CMK (cell line): ENCODE measurements around the gene PDCD7.
"Not testable (repeated sequence)": the region's sequence is repeated elsewhere in the genome, so short reads cannot be mapped to it uniquely, and the experiment has no call there.

Experiments
- DNase-seq: peaks from one replicate; pipeline ENCODE4 v3.0.0-alpha.2; 2010; ENCODE audit warnings: low read depth

The PDCD7 gene

DNA sequence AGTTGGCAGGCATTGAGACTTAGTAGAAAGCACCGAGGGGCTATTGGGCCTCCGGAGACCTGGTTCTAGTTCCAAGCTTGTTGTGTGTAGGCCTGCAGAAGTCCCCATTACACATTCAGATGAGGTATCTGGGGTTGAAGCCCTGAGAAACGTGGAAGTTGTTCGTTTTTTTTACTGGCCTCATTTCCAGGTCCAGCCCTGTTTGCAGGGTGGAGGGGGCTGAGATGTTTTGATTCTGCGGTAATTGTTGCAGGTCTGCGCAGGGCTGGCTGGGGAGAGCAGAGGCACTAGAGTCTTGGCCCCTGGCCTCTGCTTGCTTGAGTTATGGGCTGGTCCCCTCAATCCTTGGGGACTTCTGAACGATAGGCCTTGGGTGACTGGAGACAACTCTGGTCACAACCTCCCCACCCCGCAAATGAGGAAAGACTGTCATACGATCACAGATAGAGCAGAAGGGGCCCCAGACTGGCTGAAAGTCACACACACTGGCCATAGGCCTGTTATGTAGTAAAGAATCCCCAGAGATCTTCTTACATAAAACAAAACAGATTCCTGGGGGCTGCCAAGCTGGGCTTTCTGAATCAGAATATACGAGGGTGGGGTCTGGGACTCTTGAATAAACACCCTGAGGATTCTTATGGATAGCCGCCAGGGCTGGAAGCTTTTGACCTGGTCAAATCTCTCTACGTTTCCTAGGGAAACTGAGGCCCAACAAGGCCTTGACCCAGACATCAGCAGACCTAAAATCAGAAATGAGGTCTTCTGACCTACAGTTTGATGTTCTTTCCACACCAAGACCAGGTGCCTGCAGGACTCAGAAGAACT lies 41.5 kb downstream of the PDCD7 start:
- DNase-seq = no peak

GRCh38 chr15:65089206-65089824 lies 44.3 kb downstream of the PDCD7 start:
- DNase-seq = no peak

DNA sequence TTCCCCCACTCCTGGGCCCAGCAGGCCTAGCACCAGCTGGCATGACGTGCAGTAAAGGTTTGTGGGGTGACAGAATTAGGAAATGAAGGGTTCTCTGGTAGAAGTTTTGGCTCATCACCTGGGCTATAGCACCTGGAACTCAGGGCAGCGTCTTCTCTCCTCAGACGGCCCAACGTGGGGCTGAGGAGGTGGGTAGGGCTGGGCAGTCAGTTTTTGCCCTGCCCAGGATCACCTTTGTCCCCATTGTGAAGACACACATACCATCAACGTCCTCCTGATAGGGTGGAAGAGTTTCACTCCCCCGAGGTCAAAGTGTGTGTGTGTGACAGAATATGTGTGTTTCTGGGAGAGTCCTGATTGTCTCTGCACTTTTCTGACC lies 45.0 kb downstream of the PDCD7 start:
- no peak for DNase-seq

DNA sequence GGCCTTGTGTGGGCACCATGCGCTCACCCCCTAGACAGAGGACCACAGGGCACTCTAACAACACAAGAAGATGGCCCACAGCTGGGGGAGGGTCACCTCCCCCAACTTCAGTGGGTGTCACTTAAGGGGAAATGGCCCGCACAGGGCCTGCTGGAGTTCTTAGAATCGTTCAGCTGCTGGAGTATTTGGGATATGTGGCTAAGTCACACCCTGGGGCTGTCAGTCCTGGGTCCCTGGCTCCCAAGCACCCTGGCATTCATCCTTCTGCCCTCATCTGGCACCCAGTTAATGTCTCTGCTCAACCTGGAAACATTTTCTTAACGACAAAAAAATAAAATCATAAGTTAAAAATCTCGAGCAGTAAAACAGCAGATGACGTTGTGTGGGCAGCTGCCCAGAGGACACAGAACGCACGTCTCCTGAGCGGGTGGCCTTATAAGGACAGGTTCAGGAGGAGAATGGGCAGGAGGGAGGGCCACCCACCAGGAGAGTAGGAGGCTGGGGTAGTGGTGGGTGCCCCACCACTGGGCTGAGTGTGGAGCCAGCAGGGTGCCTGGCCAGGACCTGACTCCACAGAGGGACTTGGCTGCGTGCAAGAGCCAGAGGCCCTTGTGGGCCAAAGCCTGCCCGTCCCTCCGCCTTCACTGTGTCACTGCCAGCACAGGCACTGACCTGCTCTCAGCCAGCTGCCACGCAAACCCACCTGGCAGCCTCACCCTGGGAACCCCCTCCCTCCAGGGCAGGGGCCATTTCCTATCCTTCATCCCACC lies 45.5 kb downstream of the PDCD7 start:
- no peak for DNase-seq

DNA sequence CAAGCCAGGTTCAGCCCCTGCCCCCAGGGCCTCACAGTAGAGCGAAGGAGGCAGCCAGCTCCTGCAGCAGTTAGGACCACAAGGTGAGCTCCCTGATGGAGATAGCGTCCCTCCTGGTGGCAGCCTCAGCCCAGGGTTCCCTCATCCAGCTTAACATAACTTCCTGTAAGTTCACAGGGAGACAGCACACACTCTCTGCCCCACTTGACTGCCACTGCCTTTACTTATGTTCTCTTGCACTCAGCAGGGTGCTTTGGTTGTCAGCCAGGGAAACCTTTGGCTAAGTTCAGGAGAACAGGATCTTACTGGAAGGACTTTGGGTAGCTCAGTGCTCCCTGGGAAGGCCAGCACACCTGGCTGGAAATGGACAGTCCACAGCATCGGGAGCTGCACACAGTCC lies 46.2 kb downstream of the PDCD7 start:
- DNase-seq = no peak

DNA sequence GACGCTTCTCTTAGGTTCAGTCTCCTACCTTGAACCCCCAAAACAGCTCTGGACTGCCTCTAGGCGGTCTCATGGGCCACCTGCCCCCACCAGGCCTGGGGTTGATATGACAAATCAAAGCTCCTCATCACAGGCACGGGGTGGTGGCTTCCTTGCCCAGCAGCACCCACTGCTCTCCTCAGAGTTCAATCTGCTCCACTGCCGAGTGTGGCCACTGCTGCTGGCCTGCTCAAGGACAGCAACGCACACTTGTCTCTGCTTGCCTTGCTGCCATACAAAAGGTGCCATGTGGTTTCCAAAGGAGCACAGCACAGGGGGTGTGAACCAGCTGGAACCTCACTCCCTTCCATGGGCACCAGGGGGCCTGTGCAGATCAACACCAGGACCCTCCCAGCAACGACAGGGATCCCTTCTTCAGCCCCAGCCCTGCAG lies 46.9 kb downstream of the PDCD7 start:
- DNase-seq = no peak

DNA sequence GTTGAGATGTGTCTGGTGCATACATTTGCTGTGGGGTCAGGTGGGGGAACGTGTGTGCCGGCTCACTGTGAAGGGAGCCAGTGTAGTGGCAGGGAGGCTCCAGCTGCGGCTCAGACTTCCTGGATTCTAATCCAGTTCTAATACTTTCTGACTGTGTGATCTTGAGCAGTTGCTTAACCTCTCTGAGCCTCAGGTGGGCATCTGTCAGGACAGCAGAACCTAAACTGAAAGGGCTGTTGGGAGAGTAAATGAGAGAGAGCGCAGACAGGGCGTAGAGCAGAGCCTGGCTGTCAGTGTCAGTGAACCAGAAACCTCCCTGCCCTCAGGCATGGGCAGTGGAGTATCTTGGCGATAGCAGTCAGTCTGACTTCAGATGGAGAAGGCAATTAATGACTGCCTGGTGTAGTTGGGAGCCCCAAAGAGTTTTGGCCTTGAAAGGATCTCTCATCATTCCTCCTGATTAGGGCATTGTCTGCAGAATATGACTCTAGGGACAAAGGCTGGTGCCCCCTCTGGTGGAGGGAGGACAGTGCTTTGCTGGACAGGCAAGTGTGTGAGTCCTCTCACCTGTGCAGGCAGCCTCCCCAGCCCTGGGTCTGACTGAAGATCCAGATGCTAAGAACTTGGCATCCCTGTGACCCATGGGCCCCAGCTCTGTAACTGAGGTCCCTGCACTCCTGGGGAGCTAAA lies 47.5 kb downstream of the PDCD7 start:
- no peak for DNase-seq

GRCh38 chr15:65085207-65085753 lies 48.3 kb downstream of the PDCD7 start:
- no peak for DNase-seq

DNA sequence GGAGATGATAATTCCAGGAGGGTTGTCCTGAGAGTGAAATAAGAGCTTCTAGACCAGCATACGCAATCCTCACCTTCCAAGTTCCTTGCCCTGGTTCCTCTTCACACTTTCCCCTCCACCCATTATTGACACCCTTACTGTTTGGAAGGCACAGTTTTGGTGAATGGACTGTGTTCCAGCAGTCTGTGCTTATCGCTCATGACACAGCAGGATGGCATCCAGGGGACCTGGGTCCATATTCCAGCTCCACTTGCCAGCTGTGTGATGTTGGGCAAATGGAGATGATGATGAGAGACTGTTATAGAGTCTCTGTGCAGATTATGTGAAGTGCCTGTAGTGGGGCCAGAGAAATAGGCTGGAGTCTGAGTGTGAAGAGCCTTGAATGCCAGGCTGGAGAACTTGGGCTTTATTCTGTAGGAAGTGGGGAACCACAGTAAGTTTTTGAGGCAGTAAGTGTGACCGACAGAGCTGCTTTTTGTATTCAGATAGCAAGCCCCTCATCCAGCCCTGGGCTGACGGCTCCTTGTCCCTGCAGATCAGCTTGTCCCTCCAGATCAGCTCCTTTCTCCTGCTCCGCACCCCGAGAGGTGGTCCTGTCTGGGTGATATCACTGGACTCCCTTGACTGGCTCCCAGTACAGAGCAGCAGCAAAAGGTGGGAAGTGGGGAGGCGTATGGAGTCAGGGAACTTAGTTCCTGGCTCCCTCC lies 49.0 kb downstream of the PDCD7 start:
- no peak for DNase-seq

- DNase-seq = no peak
These were observed 50.3 kb downstream of the PDCD7 start for GRCh38 chr15:65083262-65083701.

DNA sequence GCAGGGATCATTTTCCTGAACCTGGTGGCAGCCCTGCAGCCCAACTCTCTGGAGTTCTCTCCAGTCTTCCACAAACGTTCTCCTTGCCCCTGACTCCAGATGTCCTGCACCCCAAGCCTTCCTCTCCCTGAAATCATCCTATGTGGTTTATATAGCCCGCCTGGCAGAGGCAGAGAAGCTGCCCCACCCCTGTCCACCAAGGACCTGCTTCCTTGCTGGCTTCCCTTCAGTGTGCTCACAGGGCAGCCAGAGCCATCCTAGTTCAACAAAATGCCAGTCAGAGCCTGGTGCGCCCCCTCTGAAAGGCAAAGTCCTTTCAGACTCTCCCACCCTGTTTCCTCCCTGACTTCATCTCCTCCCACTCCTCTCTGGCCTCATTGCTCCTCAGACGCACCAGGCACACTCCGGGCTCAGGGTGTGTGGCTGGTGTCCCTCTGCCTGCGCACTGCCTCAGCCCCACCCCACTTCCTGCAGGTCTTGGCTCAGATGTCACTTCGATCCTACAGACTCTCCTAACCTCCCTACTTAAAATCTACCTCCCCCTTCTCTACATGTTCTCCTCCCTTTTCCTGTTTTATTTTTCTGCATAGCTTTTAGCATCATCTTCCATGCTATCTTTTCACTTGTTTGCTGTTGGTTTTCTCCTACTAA lies 51.2 kb downstream of the PDCD7 start:
- no peak for DNase-seq

GRCh38 chr15:65081758-65082157 lies 51.9 kb downstream of the PDCD7 start:
- DNase-seq = no peak

DNA sequence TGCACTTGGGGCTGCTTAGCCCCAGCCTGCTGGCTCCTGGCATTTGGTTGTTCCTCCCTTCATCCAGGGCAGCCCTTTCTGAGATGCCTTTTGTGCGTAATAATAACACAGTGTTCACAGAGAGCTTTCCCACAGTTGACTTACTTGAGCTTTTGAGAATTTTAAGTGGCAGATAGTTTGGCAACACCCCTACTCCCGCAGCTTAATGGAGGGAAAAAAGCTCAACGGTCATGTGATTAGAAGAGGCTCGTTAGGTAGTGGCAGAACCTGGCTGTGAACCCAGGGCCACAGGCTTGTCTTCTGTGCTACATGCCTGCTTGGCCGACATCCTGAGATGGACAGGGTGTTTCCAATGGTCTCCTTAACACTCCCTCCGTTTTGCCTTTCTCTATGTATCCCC lies 52.3 kb downstream of the PDCD7 start:
- no peak for DNase-seq

GRCh38 chr15:65079580-65079979 lies 54.0 kb downstream of the PDCD7 start:
- DNase-seq = no peak

GRCh38 chr15:65077981-65078352 lies 55.6 kb downstream of the PDCD7 start:
- no peak for DNase-seq

- DNase-seq = no peak
These were observed 56.2 kb downstream of the PDCD7 start for GRCh38 chr15:65077291-65077980.

DNA sequence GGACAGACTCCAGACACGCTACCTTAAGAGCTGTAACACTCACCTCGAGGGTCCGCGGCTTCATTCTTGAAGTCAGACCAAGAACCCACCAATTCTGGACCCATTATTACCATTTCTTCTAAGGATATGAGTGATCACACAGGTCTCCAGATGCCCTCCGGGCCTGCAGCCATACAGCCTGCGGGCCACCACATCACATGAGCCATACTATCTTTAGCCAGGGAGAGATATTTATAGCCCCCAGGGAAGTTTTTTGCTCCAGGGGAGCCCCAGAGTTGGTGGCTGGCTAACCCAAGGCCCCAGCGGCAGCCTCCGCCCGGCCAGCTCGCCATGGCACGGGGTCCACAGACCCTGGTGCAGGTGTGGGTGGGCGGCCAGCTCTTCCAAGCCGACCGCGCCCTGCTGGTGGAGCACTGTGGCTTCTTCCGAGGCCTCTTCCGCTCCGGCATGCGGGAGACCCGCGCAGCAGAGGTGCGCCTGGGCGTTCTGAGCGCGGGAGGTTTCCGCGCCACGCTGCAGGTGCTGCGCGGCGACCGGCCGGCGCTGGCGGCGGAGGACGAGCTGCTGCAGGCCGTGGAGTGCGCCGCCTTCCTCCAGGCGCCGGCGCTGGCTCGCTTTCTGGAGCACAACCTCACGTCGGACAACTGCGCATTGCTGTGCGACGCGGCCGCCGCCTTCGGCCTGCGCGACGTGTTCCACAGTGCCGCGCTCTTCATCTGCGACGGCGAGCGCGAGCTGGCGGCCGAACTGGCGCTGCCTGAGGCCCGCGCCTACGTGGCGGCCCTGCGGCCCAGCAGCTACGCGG lies 56.9 kb downstream of the PDCD7 start, which contains the start of gene KBTBD13:
Gene KBTBD13, plus strand, starts transcription at position 261 of the 805 bp plus-strand sequence. Its CDS starts 70 bp downstream, at position 331.
- DNase-seq = no peak

DNA sequence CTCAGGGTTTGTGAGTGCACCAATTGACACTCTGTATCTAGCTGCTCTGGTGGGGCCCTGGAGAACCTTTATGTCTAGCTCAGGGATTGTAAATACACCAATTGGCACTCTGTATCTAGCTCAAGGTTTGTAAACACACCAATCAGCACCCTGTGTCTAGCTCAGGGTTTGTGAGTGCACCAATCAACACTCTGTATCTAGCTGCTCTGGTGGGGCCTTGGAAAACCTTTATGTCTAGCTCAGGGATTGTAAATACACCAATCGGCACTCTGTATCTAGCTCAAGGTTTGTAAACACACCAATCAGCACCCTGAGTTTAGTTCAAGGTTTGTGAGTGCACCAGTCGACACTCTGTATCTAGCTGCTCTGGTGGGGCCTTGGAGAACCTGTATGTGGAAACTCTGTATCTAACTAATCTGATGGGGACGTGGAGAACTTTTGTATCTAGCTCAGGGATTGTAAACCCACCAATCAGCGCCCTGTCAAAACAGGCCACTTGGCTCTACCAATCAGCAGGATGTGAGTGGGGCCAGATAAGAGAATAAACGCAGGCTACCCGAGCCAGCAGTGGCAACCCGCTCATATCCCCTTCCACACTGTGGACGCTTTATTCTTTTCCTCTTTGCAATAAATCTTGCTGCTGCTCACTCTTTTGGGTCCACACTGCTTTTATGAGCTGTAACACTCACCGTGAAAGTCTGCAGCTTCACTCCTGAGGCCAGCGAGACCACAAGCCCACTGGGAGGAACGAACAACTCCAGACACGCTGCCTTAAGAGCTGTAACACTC lies 57.8 kb downstream of the PDCD7 start:
- DNase-seq = not testable (repeated sequence)
